Mesenteric fat pad (tissue), 1 donor: Measurements from ENCODE around the gene OR1I1. TPM values are rescaled to one million over a fixed set of nuclear protein-coding genes. Genes with fewer than 3 reads are reported as not detected.
A peak's percentile ranks its signal among the peaks of the same experiment; 100 is the strongest.

ENCODE experiments used
- DNase-seq: peaks from one replicate; pipeline ENCODE4 v3.0.0-alpha.2; 2020; ENCODE audit warnings: low spot score
- total RNA-seq: library from RNA; stranded (reverse); fragmentation: NEBNext Ultra II Directional; extraction: Animal tissue kit (Norgen Biotek cat#: 25700); gene quantifications from one replicate; pipeline ENCODE4 v1.2.1, GENCODE V29; 2021
- donor health status: DM: yes; HTN: yes; CAD: no.

Gene OR1I1
- total RNA-seq, 1 donor from 2014 or later, result not detected

DNA sequence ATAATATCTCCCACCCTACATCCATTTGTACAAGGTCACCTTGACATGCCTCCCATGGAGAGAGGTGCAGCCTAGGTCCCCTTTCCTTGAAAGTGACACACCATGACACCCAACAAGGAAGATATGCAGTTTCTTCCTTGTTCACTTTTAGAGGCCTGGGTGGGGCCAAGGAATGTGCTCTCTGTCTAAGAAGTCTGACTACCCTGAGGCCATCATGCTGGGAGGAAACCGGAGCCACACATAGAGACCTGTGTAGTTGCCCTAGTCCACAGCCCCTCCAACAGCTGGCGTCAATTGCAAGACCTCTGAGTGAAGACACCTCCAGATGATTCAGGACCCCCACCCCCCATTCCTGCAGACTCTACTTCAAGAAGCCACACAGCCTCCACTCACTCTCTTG is 36.2 kb downstream of the OR1I1 start:
- DNase-seq, result no peak

DNA sequence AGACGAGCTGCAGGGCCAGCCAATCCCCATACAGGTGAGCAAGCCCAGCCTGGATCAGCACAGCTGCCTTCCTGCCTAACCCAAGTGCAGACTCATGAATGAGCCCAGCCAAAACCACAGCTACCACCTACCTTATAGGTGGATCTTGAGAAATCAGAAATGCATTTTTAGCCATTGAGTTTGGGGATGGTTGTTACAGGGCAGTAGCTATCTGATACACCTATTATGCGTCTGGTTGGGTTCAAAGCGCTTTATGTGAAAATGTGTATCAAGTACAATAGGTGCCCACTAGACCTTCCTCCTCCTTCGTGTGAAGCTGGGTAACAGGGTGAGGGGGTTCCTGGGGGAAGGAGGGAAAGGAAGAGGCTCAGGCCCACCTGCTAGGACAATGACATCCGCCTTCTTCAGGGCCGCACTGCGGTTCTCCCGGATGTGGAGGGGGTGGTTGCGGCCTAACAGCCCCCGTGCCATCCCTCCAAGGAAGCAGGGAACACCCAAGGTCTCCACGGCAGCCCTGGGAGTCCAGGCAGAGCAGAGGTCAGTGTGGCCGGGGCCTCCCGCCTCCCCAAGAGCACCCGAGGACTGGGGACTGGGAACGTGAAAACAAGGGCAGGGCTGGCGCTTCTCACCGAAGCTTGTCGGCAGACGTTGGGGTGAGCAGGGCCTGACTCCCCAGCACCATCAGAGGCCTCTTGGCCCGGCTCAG is 36.9 kb downstream of the OR1I1 start:
- DNase-seq, result no peak

DNA sequence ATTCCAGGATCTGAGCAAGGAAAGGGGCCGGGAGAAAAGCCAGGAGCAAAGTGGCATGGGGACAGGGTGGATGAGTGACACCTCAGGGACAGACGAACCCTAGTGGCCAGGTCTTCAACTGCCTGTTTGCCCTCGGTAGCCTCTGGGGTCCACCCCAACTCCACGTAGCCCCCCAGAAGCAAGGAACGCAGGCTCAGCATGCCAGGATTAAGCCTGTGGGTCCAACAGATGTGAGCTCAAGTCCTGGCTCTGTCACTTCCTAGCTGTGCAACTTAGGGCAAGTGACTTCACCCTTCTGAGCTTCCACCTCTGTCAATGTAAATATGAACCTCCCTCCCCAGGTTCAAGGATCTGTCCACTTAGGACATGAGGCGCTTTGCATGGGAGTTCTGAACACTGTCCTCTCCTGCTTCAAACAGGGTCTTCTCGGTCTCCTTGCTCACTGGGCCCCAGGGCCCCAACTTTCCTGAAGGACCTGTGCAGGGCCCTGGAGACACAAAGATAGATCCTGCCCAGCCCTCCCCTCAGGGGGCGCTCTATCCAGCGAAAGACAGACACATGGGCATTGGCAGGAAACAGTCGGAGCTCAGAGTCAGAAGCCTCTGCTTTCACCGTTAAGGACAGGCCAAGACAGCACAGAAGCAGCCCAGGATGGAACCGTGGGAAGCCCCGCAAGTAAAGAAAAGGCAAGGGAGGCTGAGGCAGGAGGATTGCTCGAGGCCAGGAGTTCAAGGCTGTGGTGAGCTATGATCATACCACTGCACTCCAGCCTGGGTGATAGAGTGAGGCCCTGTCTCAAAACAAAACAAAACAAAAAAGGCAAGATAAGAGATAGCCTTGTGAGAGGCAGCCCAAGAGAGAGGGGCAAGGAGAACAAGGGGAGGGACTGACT is 38.4 kb downstream of the OR1I1 start:
- no peak for DNase-seq

DNA sequence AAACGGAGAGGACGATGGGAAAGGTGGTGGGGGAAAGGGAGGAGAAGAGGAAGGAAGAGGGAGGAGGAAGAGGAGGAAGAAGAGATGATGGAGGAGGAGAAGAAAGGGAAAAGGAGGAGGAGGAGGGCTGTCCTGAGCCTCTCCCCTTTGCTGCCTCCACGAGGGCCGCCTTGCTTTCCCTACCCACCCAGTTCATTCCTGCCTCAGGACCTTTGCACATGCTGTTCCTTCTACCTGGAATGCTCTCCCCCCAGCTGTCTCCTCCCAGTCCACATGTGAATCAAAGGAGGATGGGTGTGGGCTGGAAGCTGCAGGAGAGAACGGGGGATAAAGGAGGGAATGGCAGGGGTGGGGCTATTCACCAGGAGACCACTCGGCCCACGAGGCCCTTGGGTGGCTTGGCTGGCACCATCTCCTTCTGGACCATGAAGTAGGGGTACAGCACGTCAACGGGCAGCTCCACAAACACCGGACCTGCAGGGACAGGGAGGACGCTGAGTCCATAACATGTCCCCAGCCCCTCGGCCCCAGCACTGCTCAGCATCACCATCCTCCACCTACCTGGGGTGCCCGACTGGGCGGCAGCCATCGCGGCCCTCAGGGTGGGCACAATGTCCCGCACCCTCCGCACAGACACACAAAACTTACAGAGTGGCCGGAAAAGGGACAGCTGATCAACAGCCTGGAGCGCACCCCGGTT is 40.5 kb downstream of the OR1I1 start:
- DNase-seq, result no peak

DNA sequence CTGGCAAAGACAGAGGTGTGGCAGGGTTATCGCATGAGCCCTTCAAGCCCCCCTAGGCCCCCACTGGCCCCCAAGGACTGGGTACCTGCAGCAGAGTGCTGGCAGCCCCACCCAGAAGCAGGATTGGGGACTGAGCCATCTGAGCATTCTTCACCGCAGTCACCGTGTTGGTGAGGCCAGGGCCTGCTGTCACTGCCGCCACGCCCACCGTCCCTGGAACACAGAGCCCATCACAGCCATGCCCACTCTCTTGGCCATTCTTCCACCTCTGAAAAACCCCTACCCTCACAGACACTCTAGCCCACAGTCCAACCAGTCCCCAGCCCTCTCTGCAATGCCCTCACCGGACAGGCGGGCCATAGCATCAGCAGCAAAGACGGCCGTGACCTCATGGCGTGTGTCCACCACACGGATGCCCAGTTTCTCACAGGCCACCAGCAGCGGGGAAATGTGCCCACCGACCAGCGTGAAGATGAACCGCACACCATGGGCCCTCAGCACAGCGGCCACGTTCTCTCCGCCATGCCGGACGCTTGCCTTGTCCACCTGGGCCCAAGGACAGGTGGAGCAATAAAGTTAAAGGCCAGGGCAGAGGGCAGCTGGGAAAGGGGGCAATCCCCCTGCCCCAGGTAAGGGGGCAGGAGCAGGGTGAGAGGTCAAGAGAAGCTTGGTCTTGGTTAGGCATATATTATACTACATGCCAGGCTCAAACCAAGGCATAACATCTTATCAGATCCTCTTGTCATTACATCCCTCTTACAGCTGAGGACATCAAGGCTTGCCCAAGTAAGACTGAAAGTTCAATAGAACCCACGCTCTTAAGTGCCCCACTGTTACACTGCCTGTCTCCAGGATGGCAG is 41.2 kb downstream of the OR1I1 start:
- DNase-seq, result no peak

DNA sequence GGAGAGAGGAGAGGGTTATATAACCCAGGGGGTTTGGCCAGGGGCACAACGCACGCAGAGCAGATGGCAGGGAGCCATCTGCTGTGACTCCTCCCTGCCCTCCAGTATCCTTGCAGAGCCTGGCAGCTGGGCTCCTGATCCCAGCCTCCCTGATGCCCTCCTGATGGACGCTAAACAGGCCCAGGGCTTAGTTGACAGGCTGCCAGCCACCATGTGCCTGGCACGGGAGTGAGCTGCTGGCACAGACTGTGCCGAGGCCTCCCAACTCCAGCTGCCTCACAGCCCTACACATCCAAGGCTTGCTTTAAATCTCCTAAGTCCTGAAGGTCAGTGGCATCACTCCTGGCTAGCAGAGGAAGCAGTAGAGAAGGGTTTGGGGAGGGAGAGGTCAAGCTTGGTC is 41.9 kb downstream of the OR1I1 start:
- no peak for DNase-seq

DNA sequence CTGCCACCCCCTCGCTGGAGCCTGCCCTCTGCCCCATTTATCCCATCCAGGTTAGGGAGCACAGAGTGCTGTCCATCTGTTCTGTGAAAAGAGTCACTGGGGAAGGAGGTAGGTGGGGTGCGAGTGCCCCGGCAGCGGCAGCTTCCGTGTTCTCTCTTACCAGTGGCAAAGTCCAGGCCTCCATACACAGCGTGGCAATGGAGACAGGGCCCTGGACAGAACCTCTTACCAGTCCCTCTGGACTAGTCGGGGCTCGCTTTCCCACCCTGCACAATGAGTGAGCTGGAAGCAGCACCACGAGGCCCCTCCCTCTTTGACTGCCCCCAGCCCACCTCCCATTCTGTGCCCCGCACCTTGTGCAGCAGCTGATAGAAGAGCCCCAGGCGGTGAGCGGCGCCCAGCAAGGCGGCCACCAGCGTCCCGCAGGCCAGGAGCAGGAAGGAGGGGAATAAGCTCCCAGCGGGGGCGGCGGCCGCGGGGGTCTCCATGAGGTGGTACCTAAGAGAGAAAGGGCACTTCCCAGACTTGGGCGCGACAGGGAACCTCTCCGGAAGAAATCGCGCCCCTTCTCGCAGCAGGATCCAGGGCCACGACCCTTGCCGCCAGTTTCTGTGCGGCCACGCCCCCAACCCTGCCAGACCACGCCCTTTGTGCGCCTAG is 42.7 kb downstream of the OR1I1 start:
- no peak for DNase-seq

DNA sequence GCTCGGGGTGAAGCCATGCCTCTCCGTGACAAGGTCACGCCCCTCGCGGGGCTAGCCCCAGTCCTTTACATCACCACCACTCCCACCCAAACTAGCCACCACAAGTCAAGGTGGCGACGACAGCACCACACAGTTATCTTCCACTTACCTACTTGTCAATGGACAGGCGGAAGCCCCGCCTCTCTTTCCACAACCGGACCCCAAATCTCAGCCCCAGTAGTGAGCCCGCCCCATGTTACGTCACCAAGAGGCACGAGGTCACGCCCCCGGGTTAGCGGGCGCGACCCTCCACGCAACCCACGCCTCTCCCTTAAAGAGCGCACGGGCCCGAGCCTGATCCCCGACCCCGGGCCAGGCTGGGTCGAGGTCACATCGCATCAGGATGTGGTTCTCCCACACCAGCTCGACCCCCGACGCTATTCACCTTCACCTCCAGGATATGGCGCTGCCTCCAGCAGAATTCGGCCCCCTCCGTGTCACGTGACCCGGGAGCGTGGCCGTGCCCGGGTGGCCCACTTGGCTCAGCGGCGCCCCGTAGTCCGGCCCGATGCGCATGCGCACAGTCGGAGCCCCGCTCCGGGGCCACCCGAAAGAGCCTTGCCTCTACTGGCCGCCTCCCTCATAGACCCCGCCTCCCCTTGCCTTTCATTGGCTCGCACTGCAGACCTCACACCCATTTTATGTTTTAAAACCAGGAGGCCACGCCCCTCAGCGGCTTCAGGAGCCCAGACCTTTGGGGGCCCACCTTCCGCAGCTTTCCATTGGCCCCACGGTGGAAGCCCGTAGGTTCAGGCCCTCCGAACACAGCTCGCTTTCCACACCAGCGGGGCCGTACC is 43.4 kb downstream of the OR1I1 start:
- DNase-seq, result peak; percentile 100

DNA sequence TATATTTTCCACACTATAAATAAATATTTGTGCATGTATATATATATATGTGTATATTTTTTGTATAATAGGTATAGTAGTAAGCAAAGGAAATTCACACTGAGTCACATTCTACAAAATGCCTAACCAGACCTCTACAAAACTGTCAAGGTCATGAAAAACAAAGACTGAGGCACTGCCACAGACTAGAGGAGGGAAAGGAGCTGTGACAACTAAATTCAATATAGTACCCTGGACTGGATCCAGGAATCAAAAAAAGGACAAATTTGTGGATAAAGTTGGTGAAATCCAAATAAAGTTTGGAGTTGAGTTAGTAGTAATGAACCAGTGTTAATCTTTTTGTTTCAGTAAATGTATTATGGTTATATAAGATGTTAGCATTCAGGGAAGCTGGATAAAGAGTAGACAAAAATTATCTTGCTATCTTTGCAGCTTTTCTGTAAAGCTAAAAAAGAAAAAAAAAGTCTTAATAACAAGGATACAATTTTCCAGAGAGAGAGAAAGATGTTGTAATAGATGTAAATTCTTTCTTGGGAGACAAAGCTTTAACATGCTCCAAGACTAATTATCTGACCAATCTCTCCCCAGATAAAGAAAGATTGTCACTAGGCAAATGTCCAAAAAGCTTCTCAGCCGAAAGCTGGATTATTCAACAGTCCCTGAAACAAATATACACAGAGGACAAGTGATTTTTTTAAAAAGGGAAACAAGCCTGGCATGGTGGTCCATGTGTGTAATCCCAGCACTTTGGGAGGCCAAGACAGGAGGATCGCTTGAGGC is 44.3 kb downstream of the OR1I1 start:
- DNase-seq, result no peak

DNA sequence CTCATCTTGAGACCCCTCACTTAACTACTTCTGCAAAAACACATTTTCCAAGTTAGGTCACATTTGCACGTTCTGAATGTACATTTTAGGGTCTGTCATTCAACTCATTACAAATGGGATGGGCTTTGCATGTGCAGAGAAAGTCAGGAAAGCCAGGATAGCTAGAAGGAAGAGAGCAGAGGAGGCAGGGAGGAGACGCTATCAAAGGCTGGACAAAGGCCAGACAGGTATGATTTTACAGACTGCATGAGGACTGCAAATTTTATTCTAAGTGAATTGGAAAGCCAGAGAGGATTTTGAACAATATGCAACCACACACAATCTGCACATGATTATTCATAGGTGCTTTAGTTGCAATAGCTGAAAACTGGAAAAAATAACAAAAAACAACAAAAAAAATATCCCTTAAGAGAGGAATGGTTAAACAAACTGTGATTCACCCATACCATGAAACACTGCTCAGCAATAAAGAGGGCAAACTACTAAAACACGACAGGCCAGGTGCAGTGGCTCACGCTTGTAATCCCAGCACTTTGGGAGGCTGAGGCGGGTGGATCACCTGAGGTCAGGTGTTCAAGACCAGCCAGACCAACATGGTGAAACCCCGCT is 46.3 kb downstream of the OR1I1 start:
- no peak for DNase-seq

DNA sequence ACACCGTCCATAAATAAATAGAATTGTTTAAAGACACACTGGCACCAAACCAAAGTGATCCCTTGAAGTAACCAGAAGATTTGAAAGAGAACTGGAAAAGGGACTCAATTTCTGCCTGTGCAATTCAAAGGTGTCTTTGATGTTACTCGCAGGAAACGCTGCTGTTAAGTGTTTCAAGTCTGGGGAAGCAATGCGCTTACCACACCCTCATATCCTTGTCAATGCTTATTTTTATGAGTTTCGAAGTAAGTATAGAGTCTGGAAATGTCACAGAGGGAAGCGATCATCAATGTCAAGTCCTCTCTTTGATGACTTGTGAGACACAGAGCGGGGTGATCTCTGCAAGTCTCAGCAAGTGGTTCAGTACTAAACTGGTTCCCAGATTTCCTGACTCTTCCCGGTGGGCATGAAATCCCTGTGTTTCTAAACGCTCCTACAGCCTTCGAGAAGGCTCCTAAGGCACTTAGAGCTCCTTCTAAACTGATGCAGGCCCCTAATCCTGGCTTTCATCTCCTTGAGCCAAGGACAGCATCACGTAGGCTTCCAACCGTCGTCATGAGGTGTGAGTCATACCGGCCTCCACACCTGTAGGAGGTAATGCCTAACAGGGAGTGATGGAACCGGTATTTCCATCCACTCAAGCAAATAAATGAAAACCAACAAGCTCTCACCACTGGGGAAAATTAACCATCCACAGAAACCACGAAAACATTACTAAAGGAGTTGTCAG is 48.0 kb downstream of the OR1I1 start:
- peak; percentile 22 for DNase-seq

DNA sequence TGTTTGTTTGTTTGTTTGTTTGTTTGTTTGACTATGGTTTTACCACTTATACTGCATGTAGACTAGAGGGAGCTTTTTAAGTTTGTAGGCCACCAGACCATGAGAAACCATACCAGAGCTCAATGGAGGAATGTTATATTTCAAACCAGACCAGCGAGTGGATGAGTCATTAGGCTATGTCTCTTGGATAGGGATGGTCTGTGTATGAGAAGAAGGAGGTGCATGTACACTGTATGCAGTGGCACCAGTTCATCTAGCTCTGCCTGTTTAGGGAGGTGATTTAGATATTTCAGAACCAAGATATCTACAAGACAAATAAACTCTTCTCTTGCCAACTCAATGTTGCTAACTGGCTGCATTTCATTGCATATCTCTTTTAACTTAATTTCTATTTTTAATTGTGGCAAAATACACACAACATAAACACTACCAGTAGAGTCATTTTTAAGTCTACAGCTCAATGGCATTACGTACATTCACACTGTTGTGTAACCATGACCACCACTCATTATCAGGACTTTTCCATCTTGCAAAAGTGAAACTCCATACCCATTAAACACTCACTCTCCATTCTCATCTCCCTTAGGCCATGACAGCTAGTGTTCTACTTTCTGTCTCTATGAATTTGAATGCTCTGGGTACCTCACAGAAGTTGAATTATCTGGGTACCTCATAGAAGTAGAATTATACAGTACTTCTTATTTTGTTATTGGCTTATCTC is 54.4 kb downstream of the OR1I1 start:
- DNase-seq, result no peak

DNA sequence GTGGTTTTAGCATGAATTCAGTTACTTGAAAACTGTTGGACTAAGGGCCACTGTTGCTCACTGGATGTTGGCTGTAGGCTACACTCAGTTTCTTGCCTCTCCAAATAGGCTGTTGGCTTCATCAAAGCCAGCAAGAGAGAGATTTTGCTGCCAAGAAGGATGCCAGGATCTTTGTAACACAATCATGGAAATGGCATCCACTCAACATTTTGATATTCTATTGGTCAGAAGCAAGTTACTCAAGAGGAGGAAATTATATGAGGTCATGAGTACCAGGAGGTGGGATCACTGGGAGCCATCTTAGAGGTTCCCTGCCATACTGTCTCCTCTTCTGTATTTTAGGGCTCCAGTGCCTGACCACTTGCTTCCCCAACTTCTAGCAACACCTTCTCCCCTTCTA is 55.8 kb downstream of the OR1I1 start:
- no peak for DNase-seq

DNA sequence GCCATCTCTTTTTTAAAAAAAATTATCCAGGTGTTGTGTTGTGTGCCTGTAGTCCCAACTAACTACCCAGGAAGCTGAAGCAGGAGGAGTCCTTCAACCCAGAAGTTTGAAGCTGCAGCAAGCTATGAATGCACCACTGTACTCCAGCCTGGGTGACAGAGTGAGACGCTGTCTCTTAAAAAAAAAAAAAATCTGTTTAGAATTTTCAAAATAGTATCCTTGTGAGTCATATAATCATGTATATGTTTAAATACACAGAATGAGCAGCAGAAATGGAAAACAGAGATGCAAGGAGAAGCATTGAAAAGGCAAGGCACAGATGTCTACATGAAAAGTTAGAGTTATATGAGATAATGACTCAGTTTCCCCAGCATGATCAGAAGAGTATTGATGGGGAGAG is 56.4 kb downstream of the OR1I1 start:
- no peak for DNase-seq

DNA sequence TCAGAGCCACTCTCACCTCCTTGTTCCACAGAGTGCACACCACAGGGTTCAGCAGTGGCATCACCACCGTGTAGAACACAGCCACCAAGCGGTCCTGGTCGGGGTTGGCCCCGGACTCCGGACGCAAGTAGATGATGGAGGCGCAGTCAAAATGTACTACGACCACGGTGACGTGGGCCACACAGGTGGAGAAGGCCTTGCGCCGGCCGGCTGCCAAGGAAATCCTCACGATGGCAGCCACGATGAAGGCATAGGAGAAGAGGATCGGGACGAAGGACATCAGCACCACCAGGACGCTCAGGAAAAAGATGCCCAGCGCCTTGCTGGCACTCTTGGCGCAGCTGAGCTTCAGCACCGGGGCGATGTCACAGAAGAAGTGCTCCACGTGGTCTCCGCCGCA is 59.1 kb downstream of the OR1I1 start:
- no peak for DNase-seq

DNA sequence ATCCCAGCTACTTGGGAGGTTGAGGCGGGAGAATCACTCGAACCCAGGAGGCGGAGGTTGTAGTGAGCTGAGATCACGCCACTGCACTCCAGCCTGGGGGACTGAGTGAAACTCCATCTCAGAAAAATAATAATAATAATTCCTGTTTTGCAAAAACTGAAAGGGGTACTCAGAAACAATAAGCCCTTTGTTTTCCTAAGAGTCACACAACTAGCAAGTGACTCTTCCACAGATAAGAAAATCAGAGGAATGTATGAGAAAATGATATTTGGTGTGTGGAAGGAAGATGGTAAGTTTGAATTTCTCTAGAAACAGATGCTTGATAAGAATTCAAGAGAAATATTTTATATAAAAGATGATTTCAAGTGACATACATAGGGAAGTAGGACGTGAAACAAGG is 60.3 kb downstream of the OR1I1 start:
- no peak for DNase-seq
